Suppressor macrophage (primary cell): ENCODE measurements around the gene SLC46A3.
A peak's percentile ranks its signal among the peaks of the same experiment; 100 is the strongest.

Experiments used
- DNase-seq, 4 experiments: peaks; one replicate each; pipeline ENCODE4 v3.0.0-alpha.2; 2020 to 2022

SLC46A3 gene

GRCh38 chr13:28679628-28680027, 39.1 kb downstream of the SLC46A3 start:
- peak in 2 of 4 experiments; percentile 28 to 49 for DNase-seq

GRCh38 chr13:28678809-28679208, 40.0 kb downstream of the SLC46A3 start:
- DNase-seq, result peak in 2 of 4 experiments; percentile 6 to 19

- peak; percentile 19 to 67 (median 45) for DNase-seq
Measured at GRCh38 chr13:28671126-28671792, 47.5 kb downstream of the SLC46A3 start.

- DNase-seq, result no peak
Measured at GRCh38 chr13:28666897-28667488, 51.8 kb downstream of the SLC46A3 start.

GRCh38 chr13:28659621-28659970, 59.2 kb downstream of the SLC46A3 start:
- DNase-seq, result peak in 3 of 4 experiments; percentile 11 to 57 (median 54)

- peak; percentile 95 to 97 (median 97) for DNase-seq
Measured at GRCh38 chr13:28658796-28659620, 59.8 kb downstream of the SLC46A3 start, which contains the start of gene POMP. Gene POMP (plus strand): TSS chr13:28659130. CDS start chr13:28659185, 55 bp downstream.

- DNase-seq, result peak in 2 of 4 experiments; percentile 13 to 18
Measured at GRCh38 chr13:28658539-28658795, 60.3 kb downstream of the SLC46A3 start.

GRCh38 chr13:28657784-28658538, 60.8 kb downstream of the SLC46A3 start:
- DNase-seq, result peak; percentile 20 to 69 (median 47)

GRCh38 chr13:28655561-28655960, 63.2 kb downstream of the SLC46A3 start:
- DNase-seq, result no peak

- DNase-seq, result no peak
Measured at GRCh38 chr13:28654276-28654675, 64.5 kb downstream of the SLC46A3 start.

GRCh38 chr13:28653111-28653510, 65.7 kb downstream of the SLC46A3 start:
- no peak for DNase-seq

GRCh38 chr13:28651810-28652401, 66.9 kb downstream of the SLC46A3 start:
- DNase-seq, result peak; percentile 34 to 70 (median 50)

GRCh38 chr13:28650284-28650683, 68.5 kb downstream of the SLC46A3 start:
- DNase-seq, result no peak
